Activated effector memory CD4-positive, alpha-beta T cell treated with anti-CD3 and anti-CD28 coated beads, Interleukin-2, amount 50 U/mL, for 16 hours (primary cell): ENCODE results near the gene SNX25.
"Not testable (repeated sequence)": the region's sequence is repeated elsewhere in the genome, so short reads cannot be mapped to it uniquely, and the experiment has no call there.

ENCODE experiments used
- DNase-seq: peaks from one replicate; pipeline ENCODE4 v3.0.0-alpha.2; 2020

Gene SNX25

GRCh38 chr4:185235119-185235842, 25.9 kb downstream of the SNX25 start:
- no peak for DNase-seq

GRCh38 chr4:185235843-185236503, 26.6 kb downstream of the SNX25 start:
- no peak for DNase-seq

GRCh38 chr4:185237175-185237574, 27.8 kb downstream of the SNX25 start:
- no peak for DNase-seq

- DNase-seq = no peak
Observed at GRCh38 chr4:185238215-185238681, 28.9 kb downstream of the SNX25 start.

- DNase-seq = no peak
Observed at GRCh38 chr4:185238750-185239149, 29.4 kb downstream of the SNX25 start.

- not testable (repeated sequence) for DNase-seq
Observed at GRCh38 chr4:185240486-185240885, 31.1 kb downstream of the SNX25 start.

GRCh38 chr4:185242749-185243533, 33.5 kb downstream of the SNX25 start:
- no peak for DNase-seq

GRCh38 chr4:185243879-185244278, 34.5 kb downstream of the SNX25 start:
- no peak for DNase-seq

GRCh38 chr4:185244763-185245162, 35.4 kb downstream of the SNX25 start:
- DNase-seq = no peak

GRCh38 chr4:185246453-185246852, 37.1 kb downstream of the SNX25 start:
- DNase-seq = no peak

- no peak for DNase-seq
Observed at GRCh38 chr4:185247151-185247550, 37.8 kb downstream of the SNX25 start.

- no peak for DNase-seq
Observed at GRCh38 chr4:185248393-185249039, 39.1 kb downstream of the SNX25 start.

GRCh38 chr4:185249105-185249504, 39.7 kb downstream of the SNX25 start:
- DNase-seq = no peak

GRCh38 chr4:185254434-185254833, 45.0 kb downstream of the SNX25 start:
- DNase-seq = no peak

- DNase-seq = no peak
Observed at GRCh38 chr4:185255868-185256267, 46.5 kb downstream of the SNX25 start.

- DNase-seq = no peak
Observed at GRCh38 chr4:185256446-185256845, 47.0 kb downstream of the SNX25 start.

- DNase-seq = no peak
Observed at GRCh38 chr4:185257086-185257485, 47.7 kb downstream of the SNX25 start.

GRCh38 chr4:185257694-185258093, 48.3 kb downstream of the SNX25 start:
- no peak for DNase-seq

- DNase-seq = not testable (repeated sequence)
Observed at GRCh38 chr4:185258741-185259140, 49.3 kb downstream of the SNX25 start.

GRCh38 chr4:185259719-185260118, 50.3 kb downstream of the SNX25 start:
- DNase-seq = no peak

- DNase-seq = no peak
Observed at GRCh38 chr4:185261946-185262345, 52.5 kb downstream of the SNX25 start.

GRCh38 chr4:185263419-185263818, 54.0 kb downstream of the SNX25 start:
- no peak for DNase-seq

GRCh38 chr4:185265942-185266341, 56.5 kb downstream of the SNX25 start:
- DNase-seq = no peak
